CD14-positive monocyte (primary cell): ENCODE results near the gene CBX2. TPM values are rescaled to one million over a fixed set of nuclear protein-coding genes. Genes with fewer than 3 reads are reported as not detected.

ENCODE experiments used
- DNase-seq, 3 donors: peaks; one replicate each; pipeline ENCODE4 v3.0.0-alpha.2; 2011 to 2022
- H2AFZ ChIP-seq: 2 replicates; pipeline ENCODE4 v1.6.0; 2012; ENCODE audit warnings: mild to moderate bottlenecking, low read depth, low read length, inconsistent platforms; ENCODE audit not compliant: insufficient read depth, poor library complexity, severe bottlenecking
- H3K27ac ChIP-seq, 2 donors: 1 replicate in 1 of 2; 2 replicates in 1 of 2; pipeline ENCODE4 v1.5.1; 2012 to 2013; ENCODE audit warnings: low read length in 2 of 2, control low read depth in 1 of 2, inconsistent platforms in 1 of 2, low read depth in 1 of 2, mild to moderate bottlenecking in 1 of 2
- H3K27me3 ChIP-seq, 2 donors: one replicate each; pipeline versions ENCODE4 v1.6.0 to v1.6.1; 2011 to 2013; ENCODE audit warnings: low read length in 2 of 2; ENCODE audit not compliant: control insufficient read depth in 2 of 2, insufficient read depth in 2 of 2
- H3K36me3 ChIP-seq, 2 donors: replicated peaks in 1 of 2; 1 replicate in 1 of 2; 2 replicates in 1 of 2; pipeline versions ENCODE4 v1.5.1 to v1.6.1; 2012 to 2013; ENCODE audit warnings: low read length in 2 of 2, control low read depth in 1 of 2, inconsistent platforms in 1 of 2, mild to moderate bottlenecking in 1 of 2; ENCODE audit not compliant: insufficient read depth in 2 of 2, control insufficient read depth in 1 of 2
- H3K4me1 ChIP-seq, 2 donors: 1 replicate in 1 of 2; 2 replicates in 1 of 2; pipeline versions ENCODE4 v1.5.1 to v1.6.1; 2012 to 2013; ENCODE audit warnings: low read length in 2 of 2, control low read depth in 1 of 2, inconsistent platforms in 1 of 2, mild to moderate bottlenecking in 1 of 2, moderate library complexity in 1 of 2; ENCODE audit not compliant: insufficient read depth in 2 of 2, control insufficient read depth in 1 of 2
- H3K4me2 ChIP-seq: replicated peaks from 2 replicates; pipeline ENCODE3; 2012; ENCODE audit warnings: low read length, moderate library complexity, mild to moderate bottlenecking; ENCODE audit not compliant: poor library complexity, severe bottlenecking; ENCODE audit errors: extremely low read depth
- H3K4me3 ChIP-seq, 3 experiments: fragments of 200-600 bp in 1 of 3; sonication (generic) in 1 of 3; replicated peaks in 1 of 3; 1 replicate in 2 of 3; 2 replicates in 1 of 3; pipeline ENCODE4 v1.5.1; 2011 to 2013; ENCODE audit warnings: low read length in 3 of 3, mild to moderate bottlenecking in 3 of 3, control low read depth in 2 of 3, low read depth in 2 of 3, inconsistent platforms in 1 of 3, moderate library complexity in 1 of 3
- H3K79me2 ChIP-seq: 2 replicates; pipeline ENCODE4 v1.6.0; 2012; ENCODE audit warnings: mild to moderate bottlenecking, control low read depth, inconsistent platforms, low read length, moderate library complexity; ENCODE audit not compliant: insufficient read depth
- H3K9ac ChIP-seq: 2 replicates; pipeline ENCODE4 v1.6.0; 2017; ENCODE audit warnings: low read length, mild to moderate bottlenecking; ENCODE audit not compliant: insufficient read depth, poor library complexity, severe bottlenecking
- H3K9me3 ChIP-seq, 2 donors: replicated peaks in 1 of 2; 1 replicate in 1 of 2; 2 replicates in 1 of 2; pipeline versions ENCODE4 v1.5.1 to v1.6.1; 2012 to 2013; ENCODE audit warnings: low read length in 2 of 2, control low read depth in 1 of 2; ENCODE audit not compliant: control insufficient read depth in 1 of 2, insufficient read depth in 1 of 2
- H4K20me1 ChIP-seq: 2 replicates; pipeline ENCODE4 v1.6.0; 2012; ENCODE audit warnings: mild to moderate bottlenecking, low read length, control low read depth, moderate library complexity; ENCODE audit not compliant: insufficient read depth
- H3K27ac Mint-ChIP-seq, 7 donors: one replicate each; pipeline ENCODE4 v1.8.0; 2020; ENCODE audit warnings: mild to moderate bottlenecking in 7 of 7, mixed read lengths in 7 of 7, moderate library complexity in 6 of 7, inconsistent platforms in 2 of 7
- H3K27me3 Mint-ChIP-seq, 3 donors: one replicate each; pipeline ENCODE4 v1.8.0; 2021 to 2022; ENCODE audit warnings: low read depth in 3 of 3, mild to moderate bottlenecking in 3 of 3, mixed read lengths in 3 of 3, moderate library complexity in 3 of 3, inconsistent platforms in 1 of 3
- H3K36me3 Mint-ChIP-seq, 2 donors: one replicate each; pipeline ENCODE4 v1.8.0; 2020; ENCODE audit warnings: mixed read lengths in 2 of 2, inconsistent platforms in 1 of 2, mild to moderate bottlenecking in 1 of 2
- H3K4me1 Mint-ChIP-seq: one replicate; pipeline ENCODE4 v1.8.0; 2020; ENCODE audit warnings: mild to moderate bottlenecking, mixed read lengths
- H3K4me3 Mint-ChIP-seq, 2 donors: one replicate each; pipeline ENCODE4 v1.8.0; 2020; ENCODE audit warnings: mild to moderate bottlenecking in 2 of 2, mixed read lengths in 2 of 2, moderate library complexity in 1 of 2
- H3K9me3 Mint-ChIP-seq, 7 donors: one replicate each; pipeline ENCODE4 v1.8.0; 2020 to 2022; ENCODE audit warnings: mixed read lengths in 7 of 7, mild to moderate bottlenecking in 6 of 7, moderate library complexity in 6 of 7, inconsistent platforms in 2 of 7
- CTCF ChIP-seq: fragments of 200-600 bp; IDR thresholded peaks from one replicate; pipeline ENCODE4 v1.8.0; 2022; ENCODE audit warnings: antibody characterized with exemption, mild to moderate bottlenecking
- WGBS: methylation state at CpG from one replicate; pipeline ENCODE4 v1.1.5; 2013; ENCODE audit warnings: missing lambda C conversion rate; ENCODE audit not compliant: insufficient coverage; 5-methylcytosine and 5-hydroxymethylcytosine counted together
- intact Hi-C, 2 donors: fragments of 100-400 bp; cut with micrococcal nuclease; formaldehyde crosslinking; loops; one replicate each; pipeline versions ENCODE4 v1.15.0 to v1.15.1; 2023
- polyA plus RNA-seq, 3 donors: library from polyadenylated mRNA; depleted of rRNA in 1 of 3; unstranded in 2 of 3; stranded (reverse) in 1 of 3; fragments of 300-500 nt in 2 of 3; fragments of >200 nt in 1 of 3; fragmentation: Illumina TruSeq in 2 of 3; gene quantifications; 1 replicate in 2 of 3; 2 replicates in 1 of 3; pipeline ENCODE4 v1.2.3, GENCODE V29; 2012 to 2021

Gene CBX2
- polyA plus RNA-seq, 3 donors, result 0.09 to 0.95 TPM; not detected in 1

DNA sequence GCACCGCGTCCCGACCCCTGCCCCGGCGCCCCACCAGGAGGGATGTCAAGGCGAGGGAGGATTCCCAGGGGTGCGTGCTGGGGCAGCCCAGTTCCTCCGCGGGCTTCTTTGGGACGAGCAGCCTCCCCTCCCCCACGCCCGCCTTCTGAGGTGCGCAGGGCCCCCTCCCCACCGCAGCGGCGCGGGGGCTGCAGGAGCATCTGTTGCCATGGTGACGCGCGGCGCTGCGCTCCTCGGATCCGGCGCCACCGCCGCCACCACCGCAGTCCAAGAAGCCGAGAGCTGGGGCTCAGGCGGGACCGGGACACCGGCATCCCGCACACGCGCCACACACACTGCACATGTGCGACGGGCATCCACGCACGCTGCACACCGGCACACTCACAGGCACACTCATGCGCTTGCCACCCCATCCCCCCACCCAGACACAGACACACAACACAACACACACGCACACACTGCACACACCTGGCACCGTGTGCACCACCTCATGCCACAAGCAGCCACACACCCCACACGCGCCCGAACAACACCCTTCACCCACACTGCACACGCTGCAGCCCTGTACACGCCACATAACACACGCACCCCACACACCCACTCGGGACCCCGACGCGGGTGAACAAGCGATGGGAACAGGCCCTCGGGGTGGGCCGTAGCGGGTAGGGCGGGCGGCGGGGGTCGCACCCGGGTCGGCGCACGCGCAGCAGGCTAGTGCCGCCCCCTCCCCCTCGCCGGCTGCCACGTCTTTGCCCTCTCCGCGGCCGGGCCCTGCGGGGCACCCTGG, 30.2 kb upstream of the CBX2 start:
- intact Hi-C loops, result no loop called here
- Histone ChIP-seq H3K9me3 (no peaks in the 10 kb centered on the region), H2AFZ (no peak overlapping the region), H3K4me3 (no peak overlapping the region), H3K36me3 (no peaks in the 10 kb centered on the region), H3K4me1 (peaks cover 0 to 6% of the 10 kb centered on the region in 2 donors), H4K20me1 (no peaks in the 10 kb centered on the region), H3K27ac (no peak overlapping the region), H3K79me2 (no peaks in the 10 kb centered on the region), H3K9ac (no peak overlapping the region), H3K4me2 (no peak overlapping the region), H3K27me3 (peaks cover 42 to 68% of the 10 kb centered on the region in 2 donors)
- Mint-ChIP-seq H3K36me3 (no peaks in the 10 kb centered on the region), H3K9me3 (peaks cover 0 to 9% (median 3%) of the 10 kb centered on the region in 7 donors), H3K27ac (no peak overlapping the region), H3K4me3 (peak overlapping the region in 1 of 2 donors; percentile 77), H3K27me3 (peaks cover 65 to 86% (median 70%) of the 10 kb centered on the region in 3 donors), H3K4me1 (peaks cover 12% of the 10 kb centered on the region)
- 5% methylated on average over 74 of the region's 74 CpGs for WGBS
- TF ChIP-seq CTCF, result no peak
- DNase-seq, result no peak

DNA sequence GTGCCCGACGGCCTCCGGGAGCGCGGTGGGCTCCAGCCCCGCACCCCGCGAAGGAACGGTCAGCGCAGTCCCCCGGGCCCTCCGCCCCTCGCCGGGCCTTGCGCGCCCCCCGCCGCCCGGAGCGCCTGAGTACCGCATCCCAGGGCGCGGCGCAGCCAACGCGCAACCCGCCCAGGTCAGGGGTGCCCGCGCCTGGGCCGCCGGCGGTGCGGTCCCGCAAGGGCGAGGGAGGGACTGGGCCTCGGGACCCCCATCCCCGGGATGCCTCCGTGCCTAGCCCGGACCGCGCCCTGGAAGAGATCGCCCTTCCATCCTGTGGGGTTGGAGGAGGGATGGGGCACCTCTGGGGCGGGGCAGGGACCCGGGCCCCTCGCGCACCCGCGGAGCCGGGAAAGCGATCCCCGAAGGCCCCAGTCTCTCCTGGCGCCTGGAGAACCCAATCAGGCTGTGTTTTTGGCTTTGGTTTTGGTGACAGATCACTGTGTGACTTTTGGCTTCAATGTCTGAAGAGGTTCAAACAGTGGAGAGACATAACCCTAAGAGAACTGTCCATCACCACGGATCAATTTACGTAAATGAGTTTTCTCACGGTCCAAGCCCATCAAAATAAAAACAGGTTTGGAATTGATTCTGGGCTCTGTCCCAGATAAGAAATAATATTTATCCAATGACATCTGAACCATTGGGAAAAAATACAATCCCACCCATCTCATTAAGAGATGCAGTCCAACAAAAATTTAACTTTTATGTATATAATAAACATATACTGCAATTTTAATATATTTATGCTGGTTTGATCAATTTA, 29.5 kb upstream of the CBX2 start:
- H3K27me3 ChIP-seq, result peaks cover 42 to 71% of the 10 kb centered on the region in 2 donors
- peaks cover 0 to 6% of the 10 kb centered on the region in 2 donors for H3K4me1 ChIP-seq
- H3K27ac ChIP-seq, result no peak overlapping the region
- H3K4me2 ChIP-seq, result no peak overlapping the region
- no peak overlapping the region for H3K4me3 ChIP-seq
- WGBS, result 5% methylated on average over 44 of the region's 55 CpGs
- H3K36me3 ChIP-seq, result no peaks in the 10 kb centered on the region
- Mint-ChIP-seq H3K4me3 (peak overlapping the region in 1 of 2 donors; percentile 65), H3K27me3 (peaks cover 67 to 88% (median 72%) of the 10 kb centered on the region in 3 donors), H3K36me3 (no peaks in the 10 kb centered on the region), H3K4me1 (peaks cover 12% of the 10 kb centered on the region), H3K9me3 (peaks cover 0 to 9% (median 4%) of the 10 kb centered on the region in 7 donors), H3K27ac (no peak overlapping the region)
- intact Hi-C loops, result no loop called here
- H3K9me3 ChIP-seq, result no peaks in the 10 kb centered on the region
- no peak overlapping the region for H2AFZ ChIP-seq
- TF ChIP-seq CTCF, result no peak
- H3K79me2 ChIP-seq, result no peaks in the 10 kb centered on the region
- no peak for DNase-seq
- H4K20me1 ChIP-seq, result no peaks in the 10 kb centered on the region
- no peak overlapping the region for H3K9ac ChIP-seq
